GM10847 (cell line): ENCODE data around the gene C1orf21.

Experiments used
- POLR2A ChIP-seq: IDR thresholded peaks from 2 replicates; pipeline ENCODE4 v1.6.1; 2011; ENCODE audit not compliant: insufficient read length; ENCODE audit errors: extremely low read depth

The C1orf21 gene, protein sequence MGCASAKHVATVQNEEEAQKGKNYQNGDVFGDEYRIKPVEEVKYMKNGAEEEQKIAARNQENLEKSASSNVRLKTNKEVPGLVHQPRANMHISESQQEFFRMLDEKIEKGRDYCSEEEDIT

DNA sequence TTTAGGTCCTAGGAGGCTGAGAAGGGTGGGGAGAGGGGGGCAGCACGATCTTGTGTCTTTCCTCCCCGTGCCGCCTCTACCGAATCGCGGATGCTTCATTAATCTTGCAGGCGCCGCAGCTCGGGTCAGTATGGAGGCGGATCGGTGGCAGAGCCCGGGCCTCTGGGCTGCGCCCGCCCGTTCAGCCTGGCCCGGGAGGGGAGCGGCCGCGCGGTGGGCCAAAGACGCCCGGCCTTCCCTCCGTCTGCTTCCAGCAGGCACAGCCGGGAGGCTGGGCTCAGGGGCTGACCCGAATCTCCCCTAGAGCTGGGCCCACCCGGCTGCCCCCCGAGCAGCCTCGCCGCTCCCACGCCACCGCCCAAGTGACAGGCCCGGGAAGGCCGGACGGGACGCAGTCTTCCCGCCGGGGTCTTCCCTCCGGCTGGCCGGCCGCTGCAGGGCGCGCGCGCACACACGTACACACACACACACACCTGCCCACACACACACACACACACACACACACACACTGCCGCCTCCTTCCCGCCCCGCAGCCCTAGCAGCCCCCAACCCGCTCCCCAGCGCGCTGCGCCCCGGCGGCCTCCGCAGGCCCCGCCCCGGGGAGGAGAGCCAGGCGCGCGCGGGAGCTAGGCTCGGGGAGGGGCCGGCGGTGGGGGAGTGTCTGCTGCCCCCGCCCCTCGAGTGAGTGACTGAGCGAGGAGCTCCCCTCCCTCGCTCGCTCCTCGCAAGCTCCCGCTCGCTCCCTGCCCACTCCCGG, at the start of gene C1orf21:
Gene C1orf21 (plus strand): TSS at position 718 of the 757 bp plus-strand sequence. CDS start 90,481 bp downstream, outside the sequence.
- no peak for TF ChIP-seq POLR2A

DNA sequence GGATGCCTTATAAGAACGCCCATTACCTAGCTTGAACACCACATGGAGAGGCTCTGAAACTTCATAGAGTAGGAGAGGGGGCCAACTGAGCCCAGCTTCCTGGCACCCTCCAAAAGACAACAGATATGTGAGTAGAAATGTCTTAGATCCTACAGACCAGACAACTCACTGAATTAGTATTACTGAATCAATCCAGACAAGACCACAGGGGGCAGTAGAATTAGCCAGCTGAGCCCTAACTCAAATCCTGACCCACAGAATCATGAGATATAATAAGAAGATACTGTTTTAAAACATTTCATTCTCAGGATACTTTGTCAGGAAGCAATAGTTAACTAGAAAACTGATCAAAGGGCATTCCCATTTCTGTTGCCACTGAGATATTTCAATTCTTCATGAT, 45.8 kb upstream of the C1orf21 start:
- no peak for TF ChIP-seq POLR2A

DNA sequence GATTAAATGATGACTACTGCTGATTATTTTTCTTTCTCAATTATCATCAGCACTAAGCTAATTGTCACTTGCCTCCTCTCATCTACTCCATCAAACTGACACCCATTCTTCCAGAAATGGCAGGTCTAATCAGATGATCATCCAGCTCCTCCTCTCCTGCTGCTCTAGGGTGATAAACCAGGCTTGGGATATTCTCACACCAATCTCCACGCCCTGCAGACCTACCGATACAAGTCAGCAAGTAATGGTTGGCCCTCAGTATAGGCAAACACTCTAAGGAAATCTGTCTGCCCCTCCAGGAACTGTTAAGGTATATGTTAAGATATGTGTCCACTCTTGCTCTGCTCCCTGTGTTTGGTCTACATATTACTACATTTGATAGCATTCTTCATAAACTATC, 36.3 kb upstream of the C1orf21 start:
- no peak for TF ChIP-seq POLR2A

DNA sequence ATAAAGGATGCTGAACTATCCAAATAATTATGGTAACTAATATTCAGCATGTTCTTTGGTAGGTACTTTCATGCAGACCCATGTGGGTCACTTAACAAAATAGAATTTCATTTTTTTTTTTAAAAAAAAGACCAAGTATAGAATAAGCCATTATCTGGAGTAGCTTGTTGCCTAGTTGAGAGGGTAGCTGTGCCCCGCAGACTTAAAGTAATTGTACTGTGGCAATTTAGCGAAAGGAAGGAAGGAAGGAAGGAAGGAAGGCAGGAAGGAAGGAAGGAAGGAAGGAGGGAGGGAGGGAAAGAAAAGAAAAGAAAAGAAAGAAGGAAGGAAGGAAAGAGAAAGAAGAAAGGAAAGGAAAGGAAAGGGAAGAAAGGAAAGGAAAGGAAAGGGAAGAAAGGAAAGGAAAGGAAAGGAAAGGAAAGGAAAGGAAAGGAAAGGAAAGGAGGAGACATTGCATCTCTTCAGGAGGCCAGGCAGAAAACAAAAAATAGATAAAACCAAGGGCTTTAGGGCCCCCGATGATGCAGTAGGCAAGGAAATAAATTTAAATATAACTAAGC, 35.3 kb upstream of the C1orf21 start:
- TF ChIP-seq POLR2A = no peak

DNA sequence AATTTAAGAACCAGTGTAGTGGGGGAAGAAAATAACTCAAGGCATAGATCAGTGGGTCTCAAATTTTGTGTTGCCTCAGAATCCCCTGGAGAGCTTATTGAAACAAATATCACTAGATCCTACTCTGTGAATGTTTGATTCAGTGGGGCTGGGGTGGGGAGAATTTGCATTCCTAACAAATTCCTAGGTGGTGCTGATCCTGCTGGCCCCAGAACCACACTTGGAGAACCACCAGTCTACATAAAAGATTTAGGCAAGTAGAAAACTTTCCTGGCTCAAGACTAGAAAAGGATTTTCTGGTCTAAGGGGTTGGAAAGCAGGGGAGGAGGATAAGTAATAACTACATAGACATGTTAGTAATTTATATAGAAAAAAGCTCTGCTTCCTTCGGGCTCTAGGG, 34.1 kb upstream of the C1orf21 start:
- no peak for TF ChIP-seq POLR2A

DNA sequence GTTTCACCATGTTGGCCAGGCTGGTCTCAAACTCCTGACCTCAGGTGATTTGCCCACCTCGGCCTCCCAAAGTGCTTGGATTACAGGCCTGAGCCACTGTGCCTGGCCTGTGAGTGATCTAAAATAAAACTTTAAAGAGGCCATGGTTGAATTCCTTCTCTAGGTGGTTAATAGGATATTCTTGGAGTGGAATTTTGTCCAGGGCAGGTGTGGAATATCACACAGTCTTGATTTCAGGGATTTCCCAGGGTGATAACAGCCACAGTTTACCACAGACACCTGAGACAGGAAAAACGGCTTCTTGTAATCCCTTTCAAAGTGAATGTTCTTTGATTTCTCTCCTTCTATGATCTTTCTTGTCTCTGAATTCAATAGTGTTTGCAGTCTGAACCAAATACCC, 32.1 kb upstream of the C1orf21 start:
- TF ChIP-seq POLR2A = no peak

DNA sequence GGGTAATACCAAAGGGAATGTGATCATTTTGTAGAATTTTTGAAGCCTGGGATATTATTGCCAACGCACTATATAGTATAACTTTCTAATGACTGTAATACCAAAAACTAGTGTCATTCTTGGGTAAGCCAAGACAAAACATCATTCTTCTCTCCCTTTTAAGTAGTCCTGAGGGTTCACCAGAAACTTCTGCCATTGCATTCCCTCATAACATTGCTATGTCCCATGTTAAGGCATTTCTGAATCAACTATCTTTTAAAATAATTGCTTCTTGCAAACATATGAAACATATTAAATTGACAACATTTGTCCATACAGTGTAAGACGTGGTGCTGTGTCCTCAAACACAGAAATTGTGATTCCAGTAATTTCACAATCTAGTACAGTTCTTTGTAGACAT, 29.9 kb upstream of the C1orf21 start:
- no peak for TF ChIP-seq POLR2A

DNA sequence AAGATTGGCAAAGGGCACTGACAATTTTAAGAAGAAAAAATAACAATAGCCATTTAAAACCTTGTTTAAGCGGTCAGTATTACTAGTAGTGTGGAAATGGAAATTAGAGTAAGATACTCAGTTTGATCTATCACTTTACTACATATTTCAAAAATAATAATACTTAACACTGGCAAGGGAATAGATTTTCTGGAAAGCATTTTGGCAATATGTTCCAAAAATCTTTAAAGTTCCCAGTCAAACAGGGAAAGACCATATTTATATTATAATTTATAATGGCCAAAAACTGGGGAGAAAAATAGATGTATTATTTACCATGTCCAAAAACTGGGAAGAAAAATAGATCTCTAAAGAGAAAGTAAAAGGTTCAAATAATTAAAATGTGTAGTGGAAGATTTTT, 28.6 kb upstream of the C1orf21 start:
- no peak for TF ChIP-seq POLR2A

DNA sequence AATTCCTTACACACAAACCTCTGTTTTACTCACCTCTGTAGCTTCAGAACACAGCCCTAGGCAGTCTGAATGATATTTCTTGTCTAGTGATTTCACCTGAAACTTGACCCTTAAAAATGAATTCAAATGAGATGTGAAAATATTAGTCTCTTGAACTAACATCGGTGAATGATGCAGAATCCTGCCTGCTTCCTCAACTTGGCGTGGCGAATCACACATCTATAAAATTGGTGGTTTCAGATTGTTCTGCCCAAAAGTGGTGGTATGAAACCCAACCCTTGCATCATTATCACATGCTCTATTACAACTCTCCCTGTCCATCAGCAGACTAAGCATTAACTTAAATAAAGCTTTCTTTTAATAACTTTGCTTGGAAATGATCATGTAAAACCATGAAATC, 26.9 kb upstream of the C1orf21 start:
- no peak for TF ChIP-seq POLR2A

DNA sequence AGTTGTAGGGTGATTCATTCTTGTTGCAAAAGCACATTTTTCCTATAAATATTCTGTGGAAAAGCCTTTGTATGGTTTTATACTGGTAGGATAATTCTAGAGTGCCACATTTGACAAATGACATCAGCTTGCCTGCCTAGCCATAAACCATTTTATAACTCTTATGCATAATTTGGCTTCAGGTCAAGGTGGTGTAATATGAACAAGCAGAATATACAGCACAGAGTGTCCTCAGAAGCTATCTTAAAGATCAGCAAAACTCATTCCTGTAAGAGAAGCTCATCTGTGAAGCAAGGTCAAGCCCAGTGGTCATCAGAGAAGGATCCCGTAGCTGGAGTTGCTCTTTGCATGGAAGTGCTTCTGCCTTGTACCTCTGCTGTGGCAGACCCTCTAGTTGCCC, 24.0 kb upstream of the C1orf21 start:
- no peak for TF ChIP-seq POLR2A

DNA sequence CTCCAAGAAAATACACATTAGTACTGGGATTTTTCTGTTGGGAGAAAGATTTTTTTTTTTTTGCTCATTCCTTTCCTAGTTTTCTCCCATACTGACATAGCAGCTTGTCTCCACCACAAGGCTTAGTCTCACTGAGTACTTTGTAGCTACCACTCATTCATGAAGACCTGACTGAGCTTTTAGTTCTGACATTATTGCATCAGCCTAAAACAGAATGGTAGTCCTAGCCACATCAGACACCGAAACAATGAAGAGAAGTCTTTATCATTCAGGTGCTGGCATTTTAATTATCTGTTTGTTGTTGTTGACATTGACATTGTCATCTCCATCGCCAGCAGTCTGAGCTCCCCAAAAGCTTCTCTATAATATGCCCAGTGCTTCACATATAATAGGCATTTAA, 21.1 kb upstream of the C1orf21 start:
- no peak for TF ChIP-seq POLR2A

DNA sequence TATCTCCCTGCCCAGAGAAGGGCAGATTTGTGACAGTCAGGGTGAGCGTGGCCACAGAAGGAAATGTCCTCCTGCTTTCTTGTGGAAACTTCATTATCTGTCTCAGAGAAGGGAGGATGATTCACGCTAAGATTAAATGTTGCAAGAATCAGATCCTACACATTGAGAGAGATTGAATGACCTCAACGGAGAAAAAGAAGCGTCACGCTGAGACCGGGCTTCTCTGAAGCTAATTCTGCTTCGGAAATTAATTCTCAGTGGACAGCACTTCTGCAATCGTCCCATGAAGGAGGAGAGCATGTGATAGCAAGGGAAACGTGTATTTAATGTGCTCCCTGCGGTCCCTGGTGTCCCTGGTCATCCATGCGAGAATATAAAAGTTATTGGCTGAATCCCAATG, 19.8 kb upstream of the C1orf21 start:
- TF ChIP-seq POLR2A = no peak

DNA sequence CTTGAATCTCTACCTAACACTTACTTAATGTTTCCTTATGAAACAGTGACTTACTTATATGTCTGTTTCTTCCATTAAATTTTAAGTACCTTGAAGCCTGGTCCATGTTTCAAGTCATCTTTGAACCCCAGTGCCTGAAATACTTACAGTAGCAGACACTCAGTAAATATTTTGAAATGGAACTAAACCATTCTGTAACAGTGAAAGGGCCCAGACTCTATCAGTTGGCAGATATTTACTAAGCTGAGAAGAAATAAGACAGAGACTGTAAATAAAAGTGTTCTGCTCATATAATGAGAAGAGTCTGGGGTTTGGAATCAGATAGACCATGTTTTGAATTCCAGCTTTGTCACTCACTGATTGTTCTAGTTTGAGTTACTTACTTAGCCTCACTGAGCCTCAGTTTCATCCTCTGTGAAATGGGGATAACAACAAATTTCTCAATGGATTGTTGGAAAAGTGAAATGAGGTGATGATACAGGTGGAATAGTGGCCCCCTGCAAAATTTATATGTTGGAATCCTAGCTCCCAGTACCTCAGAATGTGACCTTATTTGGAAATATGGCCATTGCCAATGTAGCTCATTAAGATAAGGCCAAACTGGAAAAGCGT, 19.3 kb upstream of the C1orf21 start:
- TF ChIP-seq POLR2A = no peak

DNA sequence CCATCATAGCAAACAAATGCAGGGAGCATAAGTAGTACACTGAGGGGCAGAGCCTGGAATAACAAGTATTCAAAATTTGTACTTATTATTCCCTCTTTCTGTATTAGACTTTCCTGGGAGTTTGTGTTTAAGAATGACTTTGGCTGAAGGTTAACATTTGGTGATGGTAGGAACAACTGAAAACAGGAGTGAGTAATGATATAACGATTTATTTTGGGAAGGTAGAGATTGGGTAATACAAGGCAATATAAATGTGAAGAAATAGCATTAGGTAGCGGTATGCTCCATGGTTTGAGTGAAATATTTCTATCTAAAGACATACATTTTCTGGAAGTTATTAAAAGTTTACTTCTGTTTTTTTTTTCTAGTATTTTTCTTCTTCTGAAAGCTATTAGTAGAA, 18.5 kb upstream of the C1orf21 start:
- TF ChIP-seq POLR2A = no peak

DNA sequence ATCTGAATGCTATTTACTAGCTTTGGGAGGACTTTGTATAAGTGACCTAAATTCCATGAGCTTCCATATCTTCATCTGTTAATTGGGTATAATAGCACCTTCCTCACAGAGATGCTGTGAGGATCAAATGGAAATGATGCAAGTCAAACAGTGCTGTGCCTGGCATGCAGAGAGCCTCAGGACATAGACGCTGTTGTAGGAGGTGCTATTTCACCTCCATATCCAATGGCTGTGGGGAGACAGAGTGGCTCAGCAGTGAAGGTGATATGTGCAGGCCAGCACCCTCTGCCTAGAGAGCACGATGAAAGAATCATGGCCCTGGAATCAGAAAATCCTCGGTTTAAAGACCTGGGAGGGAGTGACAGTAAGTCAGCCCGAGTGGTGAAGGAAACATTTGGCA, 16.0 kb upstream of the C1orf21 start:
- TF ChIP-seq POLR2A = no peak

DNA sequence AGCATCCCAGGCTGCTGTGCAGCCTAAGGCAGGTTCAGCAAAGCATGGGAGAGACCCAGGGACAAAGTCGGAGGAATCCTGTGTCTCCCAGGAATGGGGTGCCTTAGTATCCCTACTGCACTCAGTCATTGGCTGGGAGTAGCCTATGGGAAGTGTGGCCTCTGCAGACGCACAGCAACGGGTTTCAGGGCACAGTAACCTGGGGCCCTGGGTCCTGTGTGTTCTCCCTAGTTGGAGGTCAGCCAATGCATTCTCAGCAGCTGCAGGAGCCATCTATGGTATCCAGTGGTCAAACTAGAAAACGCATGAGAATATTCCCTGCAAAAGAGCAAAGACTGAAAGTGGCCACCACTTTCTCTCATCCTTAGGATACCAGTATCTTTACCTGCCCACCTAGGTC, 13.7 kb upstream of the C1orf21 start:
- no peak for TF ChIP-seq POLR2A

DNA sequence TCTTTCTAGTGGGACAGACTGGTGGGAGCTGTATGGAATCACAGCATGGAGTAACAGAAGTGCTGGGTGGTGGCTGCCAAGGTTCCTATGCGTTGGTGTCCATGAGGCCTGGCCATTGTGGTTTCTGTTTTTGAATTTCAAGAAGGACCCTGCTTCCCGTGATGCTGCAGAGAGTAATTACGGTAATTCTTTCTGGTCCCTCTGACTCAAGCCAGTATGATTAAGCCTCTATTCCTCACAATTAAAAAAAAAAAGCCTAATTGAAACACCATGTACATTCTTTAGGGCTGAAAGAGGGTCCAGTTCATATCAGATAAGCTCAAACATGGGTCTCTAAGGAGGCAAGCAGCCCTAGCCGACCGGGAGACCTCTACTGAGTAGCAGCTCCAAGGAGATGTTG, 10.5 kb upstream of the C1orf21 start:
- TF ChIP-seq POLR2A = no peak

DNA sequence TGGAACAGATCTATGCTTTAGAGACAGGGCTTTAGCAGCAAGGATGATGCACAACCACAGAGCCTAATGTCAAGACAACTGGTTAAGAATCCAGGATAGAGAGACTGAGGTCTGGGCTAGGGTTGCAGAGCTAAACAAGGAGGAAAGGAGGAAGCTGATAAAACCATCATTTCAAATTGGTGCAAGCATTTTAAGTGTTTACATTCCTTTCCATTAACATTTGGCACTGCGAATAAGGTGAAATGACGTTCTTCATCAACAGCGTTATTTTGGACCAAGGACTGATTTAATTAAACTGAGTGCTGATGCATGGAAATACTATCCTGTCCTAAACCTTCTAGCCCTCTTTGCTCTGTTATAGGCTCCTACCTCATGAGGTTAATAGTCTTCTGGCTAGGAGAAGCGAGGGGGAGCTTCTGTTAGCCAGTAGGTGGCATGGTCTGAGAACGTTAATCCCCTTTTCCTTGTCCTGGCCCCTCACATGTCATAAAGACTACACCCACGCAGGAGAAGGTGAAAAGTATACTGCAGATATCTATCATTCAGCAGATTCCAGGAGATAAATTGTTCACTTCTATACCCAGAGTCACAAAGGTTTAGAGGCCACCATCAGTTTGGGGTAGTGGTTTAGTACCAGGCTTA, 7.6 kb upstream of the C1orf21 start:
- TF ChIP-seq POLR2A = no peak
